ENCODE results near the gene VWA3A.

DNA sequence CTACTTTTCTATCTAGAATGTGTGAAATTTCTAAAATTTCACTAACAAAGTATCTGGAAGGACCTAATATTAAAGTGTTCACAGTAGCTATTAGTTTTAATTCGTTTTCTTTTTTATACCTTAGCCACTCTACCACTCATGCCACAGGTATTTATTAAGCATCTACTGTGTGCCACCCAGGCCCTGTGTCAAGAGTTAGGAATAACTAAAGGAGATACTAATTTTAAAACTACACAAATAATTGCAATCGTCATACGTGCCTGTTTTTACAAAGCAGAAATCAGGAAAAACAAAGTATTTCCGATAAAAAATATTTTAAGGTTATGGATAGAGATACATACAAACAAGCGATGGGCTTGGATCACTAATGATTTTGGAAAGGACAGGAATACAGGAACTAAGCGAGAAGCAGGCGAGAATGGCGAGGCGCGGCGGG lies 113.3 kb downstream of the VWA3A start:
- TF ChIP-seq, protein P1, sequence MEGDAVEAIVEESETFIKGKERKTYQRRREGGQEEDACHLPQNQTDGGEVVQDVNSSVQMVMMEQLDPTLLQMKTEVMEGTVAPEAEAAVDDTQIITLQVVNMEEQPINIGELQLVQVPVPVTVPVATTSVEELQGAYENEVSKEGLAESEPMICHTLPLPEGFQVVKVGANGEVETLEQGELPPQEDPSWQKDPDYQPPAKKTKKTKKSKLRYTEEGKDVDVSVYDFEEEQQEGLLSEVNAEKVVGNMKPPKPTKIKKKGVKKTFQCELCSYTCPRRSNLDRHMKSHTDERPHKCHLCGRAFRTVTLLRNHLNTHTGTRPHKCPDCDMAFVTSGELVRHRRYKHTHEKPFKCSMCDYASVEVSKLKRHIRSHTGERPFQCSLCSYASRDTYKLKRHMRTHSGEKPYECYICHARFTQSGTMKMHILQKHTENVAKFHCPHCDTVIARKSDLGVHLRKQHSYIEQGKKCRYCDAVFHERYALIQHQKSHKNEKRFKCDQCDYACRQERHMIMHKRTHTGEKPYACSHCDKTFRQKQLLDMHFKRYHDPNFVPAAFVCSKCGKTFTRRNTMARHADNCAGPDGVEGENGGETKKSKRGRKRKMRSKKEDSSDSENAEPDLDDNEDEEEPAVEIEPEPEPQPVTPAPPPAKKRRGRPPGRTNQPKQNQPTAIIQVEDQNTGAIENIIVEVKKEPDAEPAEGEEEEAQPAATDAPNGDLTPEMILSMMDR (IDR thresholded peaks at IDR 0.05) = no peak
- no peak for TF ChIP-seq POLR2AphosphoS5 (IDR thresholded peaks at IDR 0.05)
- no peak for TF ChIP-seq POLR2A (IDR thresholded peaks at IDR 0.05)

Measured in gastroesophageal sphincter (tissue), 3 donors.